ENCODE measurements around the gene TRIM10.
"Not testable (repeated sequence)": the region's sequence is repeated elsewhere in the genome, so short reads cannot be mapped to it uniquely, and the experiment has no call there.

Gene TRIM10

DNA sequence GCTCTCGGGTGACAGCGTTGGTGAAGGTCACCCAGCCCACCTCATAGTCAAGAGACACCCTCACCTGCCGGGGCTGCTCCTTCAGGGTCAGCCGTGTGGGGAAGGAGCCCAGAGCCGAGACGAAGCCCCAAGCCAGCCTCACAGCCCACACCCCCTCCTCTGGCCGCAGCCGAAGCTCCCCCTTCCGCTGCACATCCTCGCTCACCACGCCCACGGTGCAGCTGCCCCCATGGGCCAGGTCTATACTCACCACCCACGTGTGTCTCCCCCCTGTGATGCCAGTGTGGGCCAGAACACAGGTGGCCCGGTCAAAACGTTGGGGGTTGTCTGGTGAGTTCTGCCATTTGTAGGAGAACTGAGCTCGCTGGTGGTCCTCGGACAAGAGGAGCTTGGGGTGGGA, 7.0 kb downstream of the TRIM10 start:
- DNase-seq (ENCODE audit: low read depth in 2 of 2) = no peak

DNA sequence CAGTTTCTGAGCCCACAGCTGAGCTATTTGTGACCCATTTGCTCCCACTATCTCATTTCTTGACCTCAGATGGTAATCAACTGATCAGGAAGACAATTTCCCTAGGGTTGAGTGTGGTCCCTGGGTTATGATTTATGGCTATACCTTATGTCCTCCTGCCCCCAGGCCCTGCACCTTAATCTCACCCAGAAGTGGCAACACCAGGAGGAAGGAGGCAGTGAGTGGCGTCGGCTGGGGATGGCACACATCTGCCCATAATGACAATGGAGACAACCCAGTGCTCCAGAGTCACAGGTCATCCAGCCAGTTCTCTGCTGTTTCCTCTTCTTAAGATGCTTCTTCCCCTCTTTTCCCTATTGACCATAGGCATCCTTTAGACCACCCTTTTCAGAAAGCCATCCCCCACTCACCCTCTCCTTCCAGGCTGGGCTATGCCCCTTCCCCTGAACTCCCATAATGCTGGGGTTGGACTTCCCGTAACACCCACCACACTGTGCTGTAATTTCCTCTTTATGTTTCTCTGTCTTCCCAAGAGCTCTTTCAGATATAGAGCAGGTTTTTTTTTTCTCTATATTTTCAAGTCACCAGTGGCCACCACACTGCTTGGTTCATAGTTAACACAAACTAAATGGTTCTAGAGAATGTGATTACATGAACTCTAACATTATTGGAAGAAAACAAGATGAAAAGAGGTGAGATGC, 8.0 kb downstream of the TRIM10 start:
- no peak for DNase-seq (ENCODE audit: low read depth in 2 of 2)

DNA sequence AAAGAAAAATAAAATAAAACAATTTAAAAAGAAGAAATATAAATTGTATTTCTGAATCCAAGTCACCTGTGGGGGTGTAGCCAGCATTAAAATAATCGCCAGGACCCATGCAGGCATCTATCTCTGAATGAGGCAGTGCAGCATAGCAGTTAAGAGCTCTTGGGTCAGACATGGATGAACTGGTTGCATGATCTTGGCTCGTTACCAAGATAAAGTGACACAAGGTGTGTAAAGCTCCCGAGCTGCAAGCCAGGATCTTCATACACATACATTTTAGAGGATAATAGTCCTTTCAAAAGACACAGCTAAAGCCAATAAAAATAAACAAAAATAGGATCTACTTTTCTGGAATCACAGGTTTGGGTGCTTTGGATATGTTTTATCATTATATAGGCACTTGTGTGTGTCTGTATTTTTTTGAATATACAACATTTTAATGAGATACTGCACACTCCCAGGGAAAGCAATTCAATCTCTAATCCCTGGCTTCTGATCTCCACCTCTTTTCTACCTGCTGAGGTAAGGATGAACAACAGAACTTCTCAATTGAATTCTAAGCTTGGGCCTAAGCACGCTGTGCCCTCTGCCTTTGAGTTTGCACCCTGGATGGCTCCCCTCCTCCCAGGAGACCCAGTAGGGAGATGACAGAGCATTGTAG, 8.9 kb downstream of the TRIM10 start:
- DNase-seq (ENCODE audit: low read depth in 2 of 2) = no peak

DNA sequence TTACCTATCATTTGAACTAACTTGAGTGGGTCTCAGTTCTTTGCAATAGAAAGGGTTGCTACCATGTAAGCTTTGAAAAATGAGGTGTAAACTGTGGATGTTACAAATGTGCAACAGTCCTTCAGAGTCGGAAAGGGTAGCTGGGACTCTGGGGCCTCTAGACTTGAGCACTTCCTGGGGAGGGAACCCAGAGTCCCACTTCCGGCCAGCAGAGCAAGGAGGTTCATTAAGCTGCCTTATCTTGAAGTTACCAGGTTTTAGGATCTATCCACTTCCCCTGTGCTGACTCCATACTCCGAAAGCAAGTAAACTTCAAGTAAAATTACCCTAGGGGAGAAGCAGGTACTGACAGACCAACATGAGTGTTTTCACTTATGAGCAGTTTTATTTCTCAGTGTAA, 9.4 kb downstream of the TRIM10 start:
- no peak for DNase-seq (ENCODE audit: low read depth in 2 of 2)

DNA sequence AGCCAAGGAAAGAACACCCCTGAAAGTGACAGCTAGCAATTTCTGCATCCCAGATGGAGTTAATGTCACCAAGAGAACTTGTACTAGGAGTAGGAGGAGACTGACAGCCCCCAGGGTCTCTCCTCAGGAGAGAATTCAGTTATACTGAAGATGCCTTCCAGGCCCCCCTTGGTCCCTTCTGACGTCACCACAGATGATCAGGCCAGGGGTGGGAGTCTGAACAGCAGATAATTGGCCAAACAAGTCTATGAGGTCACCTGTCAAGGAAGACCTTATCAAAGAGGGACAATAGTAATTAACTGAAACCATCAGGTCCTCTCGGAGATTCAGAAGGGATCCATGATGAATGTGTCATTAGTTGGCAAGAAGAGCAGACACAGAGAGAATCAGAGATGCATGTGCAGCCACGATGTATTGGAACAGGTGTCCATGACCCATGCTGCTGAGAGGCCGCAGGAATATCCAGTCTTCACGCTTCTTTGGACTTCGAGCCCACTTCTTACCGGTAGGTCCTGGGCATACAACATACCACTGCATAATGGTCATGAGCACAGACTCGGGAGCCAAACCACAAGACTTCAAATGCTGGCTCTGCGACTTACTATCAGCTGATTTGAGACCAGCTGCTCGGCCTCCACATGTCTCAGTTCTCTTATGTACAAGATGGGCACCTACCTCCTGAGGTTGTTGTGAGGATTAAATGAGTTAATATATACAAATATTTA, 10.2 kb downstream of the TRIM10 start:
- DNase-seq (ENCODE audit: low read depth in 2 of 2) = no peak

DNA sequence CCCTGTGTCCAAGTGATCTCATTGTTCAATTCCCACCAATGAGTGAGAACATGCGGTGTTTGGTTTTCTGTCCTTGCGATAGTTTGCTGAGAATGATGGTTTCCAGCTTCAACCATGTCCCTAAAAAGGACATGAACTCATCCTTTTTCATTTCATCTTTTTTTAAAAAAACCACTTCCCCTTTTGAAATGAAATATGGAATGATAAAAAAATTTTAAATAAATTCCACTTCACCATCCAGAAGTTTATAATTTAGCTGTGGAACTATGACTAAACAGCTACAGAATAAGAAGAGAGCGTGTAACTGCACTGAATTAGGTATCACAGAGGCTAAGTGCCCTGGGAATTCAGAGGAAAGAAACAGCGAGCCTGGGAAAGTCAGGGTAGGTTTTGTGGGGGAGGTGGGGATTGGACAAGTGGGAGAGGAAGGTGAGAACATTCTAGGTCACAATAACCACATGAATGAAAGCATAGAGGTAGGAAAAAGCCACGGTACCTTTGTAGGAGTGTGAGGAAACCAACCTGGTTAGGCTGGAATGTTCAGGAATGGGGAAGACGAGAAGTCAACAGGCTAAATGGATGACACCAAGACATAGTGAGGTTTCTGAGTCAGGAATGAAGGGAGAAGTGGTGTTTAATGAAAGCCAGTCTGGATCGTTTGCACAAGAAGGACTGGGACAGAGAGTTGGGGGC, 11.0 kb downstream of the TRIM10 start:
- no peak for DNase-seq (ENCODE audit: low read depth in 2 of 2)

DNA sequence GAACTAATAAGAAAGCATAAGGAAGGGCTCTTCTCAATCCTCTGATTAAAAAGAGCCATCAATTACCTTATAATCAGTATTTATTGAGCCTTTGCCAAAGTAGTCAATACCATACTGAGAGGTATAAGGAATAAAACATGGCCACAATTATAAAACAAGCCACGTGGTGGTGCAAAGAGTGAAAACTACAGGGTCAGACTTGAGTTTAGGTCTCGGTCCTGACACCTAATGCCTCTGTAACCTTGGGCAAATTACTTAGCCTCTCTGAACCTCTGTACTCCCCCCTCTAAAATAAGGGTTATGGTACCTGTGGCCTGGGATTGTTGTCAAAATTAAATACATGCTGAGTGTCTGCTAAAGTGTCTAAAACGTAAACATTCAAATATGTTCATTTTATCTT, 11.8 kb downstream of the TRIM10 start:
- DNase-seq (ENCODE audit: low read depth in 2 of 2) = no peak

DNA sequence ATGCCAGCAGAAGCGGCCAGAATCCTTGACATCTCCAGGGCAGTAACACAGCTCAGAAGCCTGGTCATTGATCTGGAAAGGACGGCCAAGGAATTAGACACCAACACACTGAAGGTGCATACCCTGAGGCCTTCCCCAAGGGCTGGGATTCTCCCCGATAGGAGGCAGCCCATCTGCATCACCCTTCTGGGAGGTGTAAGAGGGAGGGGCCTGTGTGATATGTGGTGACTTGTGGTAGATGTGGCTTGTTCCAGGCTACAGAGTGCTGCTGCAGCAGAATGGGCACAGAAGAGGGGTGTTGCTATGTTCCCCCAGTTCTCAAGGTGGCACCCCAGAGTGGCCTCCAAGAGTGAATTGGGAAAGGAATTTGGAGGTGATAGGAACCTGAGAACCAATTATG, 13.9 kb downstream of the TRIM10 start:
- no peak for DNase-seq (ENCODE audit: low read depth in 2 of 2)

DNA sequence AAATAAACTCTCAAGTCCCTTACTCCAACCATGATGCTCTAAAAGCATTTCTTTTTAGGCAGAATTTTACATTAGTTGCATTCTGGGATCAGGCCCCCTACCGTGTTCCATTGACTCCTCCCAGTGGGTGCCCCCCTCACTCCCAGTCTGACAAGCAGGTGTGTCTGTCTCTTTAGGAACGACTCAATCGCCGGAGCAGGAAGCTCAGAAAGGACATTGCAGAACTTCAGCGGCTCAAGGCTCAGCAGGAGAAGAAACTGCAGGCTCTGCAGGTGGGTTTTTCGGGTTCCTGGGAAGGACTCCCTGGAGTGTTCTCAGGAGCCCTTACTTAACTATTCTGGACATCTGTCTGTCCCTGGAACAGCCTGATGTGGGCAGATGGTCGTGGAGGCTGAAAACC, 15.2 kb downstream of the TRIM10 start:
- DNase-seq (ENCODE audit: low read depth in 2 of 2) = no peak

DNA sequence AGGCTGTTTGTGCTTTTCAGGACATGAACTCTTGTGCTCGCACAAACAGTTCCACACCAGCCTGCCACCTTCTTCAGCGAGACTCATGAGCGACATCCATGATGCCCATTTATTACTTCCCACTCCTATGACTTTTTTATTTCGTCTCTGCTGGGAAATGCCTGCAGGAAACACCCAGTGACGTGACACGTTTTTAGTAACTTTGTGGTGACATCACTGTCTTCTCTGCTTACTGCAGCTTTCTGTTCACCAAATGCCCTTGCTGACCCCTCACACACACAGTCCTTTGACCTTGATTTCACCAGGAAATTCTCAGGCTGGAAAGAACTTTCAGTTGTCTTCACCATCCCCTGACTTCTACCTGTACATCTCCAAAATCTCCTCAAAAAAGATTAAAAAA, 16.2 kb downstream of the TRIM10 start:
- no peak for DNase-seq (ENCODE audit: low read depth in 2 of 2)

DNA sequence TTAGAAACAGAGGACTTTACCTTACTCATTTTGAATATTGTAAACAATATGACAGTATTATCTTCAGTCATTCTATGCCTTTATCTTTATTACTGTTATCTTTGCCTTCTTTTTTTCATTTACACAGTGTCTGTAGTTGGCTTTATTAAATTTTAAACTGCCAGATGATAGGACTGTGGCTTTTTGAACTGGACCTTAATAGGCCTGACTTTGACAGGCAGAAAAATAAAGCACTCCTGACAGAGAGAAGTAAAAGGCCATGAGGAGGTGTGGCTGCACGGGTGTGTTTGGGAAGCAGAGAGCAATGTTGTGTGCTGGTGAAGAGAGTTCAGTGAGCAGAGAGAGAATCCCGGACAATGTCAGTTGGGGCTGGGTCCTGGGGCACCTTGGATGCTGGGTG, 17.2 kb downstream of the TRIM10 start:
- DNase-seq (ENCODE audit: low read depth in 2 of 2) = no peak

DNA sequence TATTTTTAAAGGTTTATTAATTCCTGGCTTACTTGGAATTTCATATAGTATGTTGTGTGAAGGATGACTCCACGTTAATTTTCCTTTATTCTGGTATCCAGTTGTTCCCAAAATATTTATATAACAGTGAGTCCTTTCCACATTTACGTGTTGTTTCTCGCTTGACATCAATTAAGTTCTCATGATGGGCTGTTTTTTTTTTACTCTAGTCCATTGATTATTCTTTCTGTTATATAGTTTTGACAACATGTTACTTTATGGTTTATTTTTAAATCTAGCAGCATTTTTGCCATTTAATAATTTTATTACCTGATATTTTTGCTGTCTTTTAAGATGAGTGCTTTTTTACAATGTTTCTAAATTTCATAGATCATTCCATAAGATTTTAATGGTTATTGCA, 18.3 kb downstream of the TRIM10 start:
- DNase-seq (ENCODE audit: low read depth in 2 of 2) = no peak

DNA sequence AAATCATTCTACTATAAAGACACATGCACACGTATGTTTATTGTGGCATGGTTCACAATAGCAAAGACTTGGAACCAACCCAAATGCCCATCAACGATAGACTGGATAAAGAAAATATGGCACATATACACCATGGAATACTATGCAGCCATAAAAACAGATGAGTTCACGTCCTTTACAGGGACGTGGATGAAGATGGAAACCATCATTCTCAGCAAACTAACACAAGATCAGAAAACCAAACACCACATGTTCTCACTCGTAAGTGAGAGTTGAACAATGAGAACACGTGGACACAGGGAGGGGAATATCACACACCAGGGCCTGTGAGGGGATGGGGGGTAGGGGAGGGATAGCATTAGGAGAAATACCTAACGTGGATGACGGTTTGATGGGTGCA, 20.8 kb downstream of the TRIM10 start:
- not testable (repeated sequence) for DNase-seq (ENCODE audit: low read depth in 2 of 2)

DNA sequence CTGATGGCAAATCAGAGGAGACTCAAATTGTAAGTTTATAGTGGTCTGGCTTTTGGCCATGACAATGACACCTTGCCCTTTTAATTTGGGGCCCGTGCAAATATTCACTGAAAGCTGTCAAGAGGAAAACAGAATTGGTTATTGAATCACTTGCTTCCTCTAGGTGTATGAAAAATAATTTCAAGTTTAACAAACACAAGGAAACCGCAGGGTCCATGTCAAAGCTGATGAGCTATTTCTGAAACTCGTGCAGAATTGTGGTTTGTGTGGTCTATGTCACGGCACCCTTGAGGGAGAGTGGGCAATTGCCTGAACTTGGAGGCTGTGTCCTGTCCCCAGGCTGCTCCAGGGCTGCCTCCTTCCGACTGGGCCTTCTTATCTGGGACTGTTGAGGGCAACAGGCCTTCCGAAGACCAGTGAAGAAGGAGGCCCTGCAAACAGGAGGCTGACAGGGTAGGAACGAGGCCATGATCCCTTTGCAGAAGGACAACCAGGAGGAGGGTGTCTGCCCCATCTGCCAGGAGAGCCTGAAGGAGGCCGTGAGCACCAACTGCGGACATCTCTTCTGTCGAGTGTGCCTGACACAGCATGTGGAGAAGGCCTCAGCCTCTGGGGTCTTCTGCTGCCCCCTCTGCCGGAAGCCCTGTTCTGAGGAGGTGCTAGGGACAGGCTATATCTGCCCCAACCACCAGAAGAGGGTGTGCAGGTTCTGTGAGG, 24.3 kb downstream of the TRIM10 start:
- DNase-seq (ENCODE audit: low read depth in 2 of 2) = no peak

DNA sequence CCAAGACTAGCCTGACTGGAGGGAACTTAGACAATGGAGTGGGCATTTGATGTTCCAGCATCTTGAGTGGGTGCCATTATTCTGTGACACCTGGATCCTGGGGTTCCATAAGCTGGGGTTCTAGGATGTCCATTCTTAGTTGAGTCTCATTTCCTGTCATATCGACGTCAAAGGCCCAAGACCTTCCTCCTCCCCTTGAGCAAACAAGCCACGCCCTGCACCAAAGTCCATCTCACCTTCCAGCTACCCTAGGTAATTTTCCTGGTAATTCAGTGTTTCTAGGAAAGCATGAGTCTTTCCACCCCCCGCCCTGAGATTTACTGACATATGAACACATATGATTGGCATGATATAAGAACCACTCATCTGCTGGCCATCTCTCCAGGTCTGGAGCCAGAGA, 25.3 kb downstream of the TRIM10 start, which contains the start of gene TRIM40:
Gene TRIM40 (plus strand): TSS at position 384 of the 400 bp plus-strand sequence. CDS start 897 bp downstream, outside the sequence.
- no peak for DNase-seq (ENCODE audit: low read depth in 2 of 2)

DNA sequence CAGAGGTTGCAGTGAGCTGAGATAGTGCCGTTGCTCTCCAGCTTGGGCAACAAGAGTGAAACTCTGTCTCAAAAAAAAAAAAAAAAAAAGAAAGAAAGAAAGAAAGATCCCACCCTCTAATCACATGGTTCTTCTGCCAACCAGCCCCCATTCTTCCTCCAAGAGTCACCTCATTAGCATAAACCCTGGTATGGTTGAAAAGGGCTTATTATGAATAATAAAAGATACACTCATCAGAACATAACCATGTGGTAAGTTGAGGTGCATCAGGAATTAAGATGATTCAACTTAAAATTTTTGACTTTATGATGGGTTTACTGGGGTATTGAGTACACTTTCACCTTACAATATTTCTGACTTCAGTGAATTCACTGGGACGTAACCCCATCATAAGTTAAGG, 25.9 kb downstream of the TRIM10 start:
- no peak for DNase-seq (ENCODE audit: low read depth in 2 of 2)

DNA sequence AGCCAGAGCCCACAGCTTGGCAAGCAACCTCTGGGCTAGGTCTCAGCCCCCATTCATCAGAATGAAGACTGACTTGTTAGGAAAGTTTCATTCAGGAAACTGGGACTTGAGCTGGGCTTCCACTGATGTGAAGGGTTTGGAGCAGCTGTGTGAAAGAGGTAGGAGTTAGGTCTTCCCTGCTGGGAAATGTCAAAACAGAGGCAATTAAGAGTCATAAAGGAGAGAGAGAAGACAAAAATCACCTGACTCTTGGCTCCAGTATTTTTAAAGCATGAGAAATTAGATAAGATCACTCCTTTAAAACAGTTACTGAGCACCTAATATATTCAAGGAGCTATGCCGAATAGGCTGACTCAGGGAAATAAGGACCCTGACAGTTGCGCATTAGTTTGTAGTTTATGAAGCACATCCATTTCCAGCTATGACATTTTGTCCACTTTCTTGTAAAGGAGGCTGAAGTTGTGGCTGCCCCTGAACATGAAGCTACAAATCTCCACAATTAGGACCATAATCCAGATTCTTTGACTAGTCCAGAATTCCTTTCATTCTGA, 29.0 kb downstream of the TRIM10 start:
- no peak for DNase-seq (ENCODE audit: low read depth in 2 of 2)

DNA sequence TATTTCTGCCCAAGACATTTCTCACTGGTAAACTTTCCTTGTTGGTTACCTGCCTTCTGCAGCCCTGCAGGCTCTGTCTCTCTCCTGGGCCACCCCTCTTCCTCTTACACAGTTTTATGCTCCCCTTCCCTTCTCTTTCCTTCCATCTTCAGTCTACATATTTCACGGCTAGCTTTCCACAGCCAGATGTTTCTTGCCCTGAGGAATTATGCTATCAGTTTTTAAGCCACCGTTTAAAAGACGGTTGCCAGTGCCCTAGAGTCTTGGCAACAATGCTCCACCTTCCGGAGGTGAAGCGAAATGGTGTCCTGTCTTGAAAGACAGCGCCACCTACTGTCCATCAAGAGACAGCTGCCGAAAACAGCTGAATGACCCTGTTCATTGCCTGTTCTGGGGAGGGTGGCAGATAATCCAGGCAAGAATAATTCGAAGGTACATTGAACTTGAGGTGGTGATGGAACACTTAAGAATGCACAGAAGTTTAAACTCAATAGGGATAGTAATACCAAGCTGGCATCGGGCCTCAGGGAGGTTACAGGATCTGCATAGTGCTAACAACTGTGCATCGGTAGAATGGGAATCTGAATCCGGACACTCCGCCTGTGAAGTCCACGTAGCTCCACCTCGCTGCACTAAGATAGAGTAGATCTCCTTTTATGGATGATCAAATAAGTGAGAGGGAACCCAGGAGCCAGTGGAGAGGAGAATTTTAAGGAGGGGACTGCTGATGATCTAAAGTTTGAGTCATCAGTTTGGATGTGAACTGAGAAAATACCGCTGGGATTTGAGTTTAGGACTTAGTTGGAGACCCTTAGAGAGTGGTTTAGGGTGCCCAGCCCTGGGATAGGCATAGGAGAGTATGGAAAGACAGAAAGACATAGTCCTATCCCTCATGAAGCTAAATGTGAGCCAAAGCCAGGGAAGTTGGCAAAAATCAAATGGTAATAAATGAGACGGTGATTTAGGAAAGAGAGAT, 29.8 kb downstream of the TRIM10 start:
- DNase-seq (ENCODE audit: low read depth in 2 of 2) = peak; percentile 23 to 30

DNA sequence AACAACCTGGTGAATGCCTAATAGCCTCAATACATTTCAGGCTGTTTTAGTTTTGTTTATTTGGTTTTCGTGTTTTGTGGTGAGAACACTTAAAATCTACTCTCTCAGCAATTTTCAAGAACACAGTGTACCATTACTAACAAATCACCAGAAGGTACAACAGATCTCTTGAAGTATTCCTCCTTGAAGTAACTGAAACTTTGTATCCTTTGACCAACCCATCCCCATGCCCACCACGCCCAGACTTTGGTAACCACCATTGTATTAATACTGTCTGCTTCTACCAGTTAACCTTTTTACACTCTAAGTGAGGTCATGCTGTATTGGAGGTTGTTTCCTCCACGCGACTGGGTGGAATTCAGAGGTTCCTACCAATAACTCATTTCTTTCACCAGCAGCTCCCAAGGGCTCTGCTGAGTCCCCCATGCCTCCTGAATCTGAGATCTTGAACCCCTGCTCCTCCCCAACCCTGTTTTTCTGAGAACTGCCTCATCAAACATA, 30.8 kb downstream of the TRIM10 start:
- DNase-seq (ENCODE audit: low read depth in 2 of 2) = no peak
